BE2C (cell line): Measurements from ENCODE around the gene HOOK2.

Source experiments
- DNase-seq: peaks from one replicate; pipeline ENCODE4 v3.0.0-alpha.2; 2020
- H3K27me3 ChIP-seq: fragments of 250-450 bp; sonication (Bioruptor Pico); 2 replicates; pipeline ENCODE4 v1.5.1; 2020; ENCODE audit warnings: mild to moderate bottlenecking
- H3K36me3 ChIP-seq: fragments of 250-450 bp; sonication (Bioruptor Pico); 2 replicates; pipeline ENCODE4 v1.5.1; 2020; ENCODE audit warnings: mild to moderate bottlenecking
- H3K4me1 ChIP-seq: fragments of 250-450 bp; sonication (Bioruptor Pico); 2 replicates; pipeline ENCODE4 v1.5.1; 2020
- H3K4me3 ChIP-seq: 2 replicates; pipeline ENCODE4 v1.5.1; 2011; ENCODE audit warnings: low read depth, low read length
- H3K9me3 ChIP-seq: fragments of 250-450 bp; sonication (Bioruptor Pico); 2 replicates; pipeline ENCODE4 v1.5.1; 2020
- CTCF ChIP-seq: IDR thresholded peaks from 2 replicates; pipeline ENCODE4 v1.5.1; 2012; ENCODE audit warnings: mild to moderate bottlenecking, low read depth, low read length

The HOOK2 gene

GRCh38 chr19:12793290-12794195 lies 18.2 kb upstream of the HOOK2 start:
- no peaks in the 10 kb centered on the region for H3K27me3 ChIP-seq
- peak overlapping the region; percentile 89 for H3K4me3 ChIP-seq
- DNase-seq: peak; percentile 95
- no peaks in the 10 kb centered on the region for H3K9me3 ChIP-seq
- TF ChIP-seq CTCF: no peak
- H3K4me1 ChIP-seq: peaks cover 18% of the 10 kb centered on the region
- no peaks in the 10 kb centered on the region; the same call in 1 of the 2 replicates for H3K36me3 ChIP-seq

GRCh38 chr19:12792853-12793289 lies 17.5 kb upstream of the HOOK2 start:
- Histone ChIP-seq H3K36me3 (no peaks in the 10 kb centered on the region; the same call in 1 of the 2 replicates), H3K9me3 (no peaks in the 10 kb centered on the region), H3K4me3 (peak overlapping the region; percentile 89), H3K4me1 (peaks cover 25% of the 10 kb centered on the region), H3K27me3 (no peaks in the 10 kb centered on the region)
- TF ChIP-seq CTCF: no peak
- DNase-seq: no peak

- H3K4me3 ChIP-seq: peak overlapping the region; percentile 89
- H3K9me3 ChIP-seq: no peaks in the 10 kb centered on the region
- H3K4me1 ChIP-seq: peaks cover 27% of the 10 kb centered on the region
- H3K27me3 ChIP-seq: no peaks in the 10 kb centered on the region
- peak; percentile 83 for DNase-seq
- no peaks in the 10 kb centered on the region; the same call in 1 of the 2 replicates for H3K36me3 ChIP-seq
- TF ChIP-seq CTCF: no peak
Observed at GRCh38 chr19:12792051-12792852, 16.9 kb upstream of the HOOK2 start.

GRCh38 chr19:12791345-12792050 lies 16.1 kb upstream of the HOOK2 start, which contains the start of gene JUNB:
Gene JUNB (plus strand): TSS chr19:12791486. CDS start chr19:12791772, 286 bp downstream.
- Histone ChIP-seq H3K27me3 (no peaks in the 10 kb centered on the region), H3K36me3 (no peaks in the 10 kb centered on the region; the same call in 1 of the 2 replicates), H3K4me1 (peaks cover 27% of the 10 kb centered on the region), H3K9me3 (no peaks in the 10 kb centered on the region), H3K4me3 (peak within 1 kb of the TSS; percentile 89)
- no peak for TF ChIP-seq CTCF
- DNase-seq: peak; percentile 98

GRCh38 chr19:12790628-12791344 lies 15.4 kb upstream of the HOOK2 start:
- peaks cover 23% of the 10 kb centered on the region for H3K4me1 ChIP-seq
- H3K4me3 ChIP-seq: peak overlapping the region; percentile 89
- no peaks in the 10 kb centered on the region for H3K27me3 ChIP-seq
- no peak for TF ChIP-seq CTCF
- no peaks in the 10 kb centered on the region for H3K9me3 ChIP-seq
- no peaks in the 10 kb centered on the region; the same call in 1 of the 2 replicates for H3K36me3 ChIP-seq
- no peak for DNase-seq
